OCI-LY7 (cell line): ENCODE results near the gene CEP112. TPM values are rescaled to one million over a fixed set of nuclear protein-coding genes. Genes with fewer than 3 reads are reported as not detected.

ENCODE experiments used
- BruUV-seq: library from RNA; stranded (reverse); fragments of 400-500 nt; replicated peaks from 2 replicates; lab custom pipeline; 2021; lab: Mats Ljungman, UMichigan
- CTCF ChIA-PET: fragments of 300-600 bp; sonication (Branson Sonifier 250); formaldehyde crosslinking; loops from one replicate; lab custom pipeline; 2022; ENCODE audit warnings: antibody characterized with exemption; ENCODE audit not compliant: unreplicated experiment; lab: Charles Lee
- POLR2A ChIA-PET: fragments of 300-600 bp; sonication (Branson Sonifier 250); formaldehyde crosslinking; loops from one replicate; lab custom pipeline; 2022; ENCODE audit warnings: antibody characterized with exemption; lab: Charles Lee
- DNase-seq: peaks from one replicate; pipeline ENCODE4 v3.0.0-alpha.2; 2015; ENCODE audit warnings: low spot score
- H2AFZ ChIP-seq: fragments of 200-600 bp; sonication (generic), shearing (Covaris generic); 2 replicates; pipeline ENCODE4 v1.6.1; 2014; ENCODE audit warnings: mild to moderate bottlenecking, antibody characterized with exemption, low read length, moderate library complexity
- H3K27ac ChIP-seq: fragments of 200-600 bp; sonication (generic); 2 replicates; pipeline ENCODE4 v1.5.1; 2014; ENCODE audit warnings: mixed run types, low read depth, mild to moderate bottlenecking, moderate library complexity, low read length, inconsistent platforms; ENCODE audit not compliant: poor library complexity, severe bottlenecking
- H3K36me3 ChIP-seq: fragments of 200-600 bp; sonication (generic); 2 replicates; pipeline ENCODE4 v1.6.1; 2014; ENCODE audit warnings: mild to moderate bottlenecking, antibody characterized with exemption, low read length, moderate library complexity, mixed read lengths; ENCODE audit not compliant: insufficient read depth
- H3K4me1 ChIP-seq: fragments of 200-600 bp; sonication (generic); 2 replicates; pipeline ENCODE4 v1.5.1; 2014; ENCODE audit warnings: mild to moderate bottlenecking, low read length; ENCODE audit not compliant: insufficient read depth, poor library complexity, severe bottlenecking
- H3K4me2 ChIP-seq: fragments of 200-600 bp; sonication (generic); 2 replicates; pipeline ENCODE4 v1.6.1; 2014; ENCODE audit warnings: mild to moderate bottlenecking, low read length
- H3K4me3 ChIP-seq: fragments of 200-600 bp; sonication (generic); 2 replicates; pipeline ENCODE4 v1.5.1; 2014; ENCODE audit warnings: mild to moderate bottlenecking, low read depth, low read length; ENCODE audit not compliant: poor library complexity, severe bottlenecking
- H3K79me2 ChIP-seq: fragments of 200-600 bp; sonication (generic); 2 replicates; pipeline ENCODE4 v1.6.1; 2016; ENCODE audit warnings: low read depth, mild to moderate bottlenecking, low read length, moderate library complexity, mixed read lengths; ENCODE audit not compliant: insufficient read depth
- H3K9me2 ChIP-seq: fragments of 200-600 bp; sonication (generic); 2 replicates; pipeline ENCODE4 v1.6.1; 2016; ENCODE audit warnings: mild to moderate bottlenecking, low read length, mixed read lengths; ENCODE audit not compliant: insufficient read depth
- H3K9me3 ChIP-seq: fragments of 200-600 bp; sonication (generic); 2 replicates; pipeline ENCODE4 v1.6.1; 2014; ENCODE audit warnings: mild to moderate bottlenecking, mixed run types, low read length, mixed read lengths
- H4K20me1 ChIP-seq: fragments of 200-600 bp; sonication (generic); 2 replicates; pipeline ENCODE4 v1.6.1; 2014; ENCODE audit warnings: mild to moderate bottlenecking, antibody characterized with exemption, low read length, moderate library complexity, mixed read lengths; ENCODE audit not compliant: insufficient read depth
- EZH2phosphoT487 ChIP-seq: fragments of 200-600 bp; sonication (generic); IDR thresholded peaks from 2 replicates; pipeline ENCODE4 v1.6.1; 2018; ENCODE audit warnings: low read depth, borderline replicate concordance, mild to moderate bottlenecking, mixed run types, antibody characterized with exemption, low read length, moderate library complexity, mixed read lengths
- intact Hi-C: fragments of 100-400 bp; cut with micrococcal nuclease; formaldehyde crosslinking; loops from one replicate; pipeline ENCODE4 v1.10.0; 2022; ENCODE audit not compliant: unreplicated experiment
- total RNA-seq, 2 experiments: library from RNA; depleted of rRNA in 1 of 2; stranded (reverse); fragments of >200 nt in 1 of 2; shearing (Covaris generic) in 1 of 2; gene quantifications; 2 replicates each; pipeline ENCODE4 v1.2.3, GENCODE V29; 2014 to 2022
- TF ChIP-seq, protein P1 (sequence below): fragments of 200-600 bp; sonication (generic); conservative IDR thresholded peaks from 2 replicates; pipeline ENCODE4 v1.5.1; 2014; ENCODE audit warnings: mild to moderate bottlenecking, antibody characterized with exemption, low read length, moderate library complexity, mixed read lengths

CEP112 gene
- total RNA-seq, 2 experiments from 2014 or later = 2.7 to 6.9 TPM

DNA sequence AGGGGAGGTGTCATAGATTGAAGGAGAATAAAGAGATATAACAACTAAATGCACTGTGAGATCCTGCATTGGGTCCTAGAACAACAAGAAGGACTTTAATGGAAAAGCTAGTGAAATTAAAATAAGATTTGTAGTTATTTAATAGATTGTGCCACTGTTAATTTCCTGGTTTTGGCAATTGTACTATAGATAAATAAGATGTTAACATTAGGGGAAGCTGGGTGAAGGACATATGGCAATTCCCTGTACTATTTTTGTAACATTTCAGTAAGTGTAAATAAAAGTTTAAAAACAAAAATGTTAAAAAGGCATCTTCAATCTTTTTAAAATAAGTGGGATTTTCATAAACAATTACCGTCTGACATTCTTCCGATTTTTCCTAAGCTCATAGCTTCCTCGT, 372.1 kb downstream of the CEP112 start:
- Histone ChIP-seq H3K79me2 (no peaks in the 10 kb centered on the region), H3K4me2 (no peak overlapping the region), H3K4me3 (no peak overlapping the region), H3K9me2 (no peaks in the 10 kb centered on the region), H3K9me3 (no peaks in the 10 kb centered on the region), H4K20me1 (no peaks in the 10 kb centered on the region), H3K36me3 (no peaks in the 10 kb centered on the region), H3K4me1 (no peaks in the 10 kb centered on the region), H2AFZ (no peak overlapping the region), H3K27ac (no peak overlapping the region)
- no peak for DNase-seq
- ChIA-PET CTCF (no interaction called here), POLR2A (no interaction called here)
- TF ChIP-seq, protein P1, sequence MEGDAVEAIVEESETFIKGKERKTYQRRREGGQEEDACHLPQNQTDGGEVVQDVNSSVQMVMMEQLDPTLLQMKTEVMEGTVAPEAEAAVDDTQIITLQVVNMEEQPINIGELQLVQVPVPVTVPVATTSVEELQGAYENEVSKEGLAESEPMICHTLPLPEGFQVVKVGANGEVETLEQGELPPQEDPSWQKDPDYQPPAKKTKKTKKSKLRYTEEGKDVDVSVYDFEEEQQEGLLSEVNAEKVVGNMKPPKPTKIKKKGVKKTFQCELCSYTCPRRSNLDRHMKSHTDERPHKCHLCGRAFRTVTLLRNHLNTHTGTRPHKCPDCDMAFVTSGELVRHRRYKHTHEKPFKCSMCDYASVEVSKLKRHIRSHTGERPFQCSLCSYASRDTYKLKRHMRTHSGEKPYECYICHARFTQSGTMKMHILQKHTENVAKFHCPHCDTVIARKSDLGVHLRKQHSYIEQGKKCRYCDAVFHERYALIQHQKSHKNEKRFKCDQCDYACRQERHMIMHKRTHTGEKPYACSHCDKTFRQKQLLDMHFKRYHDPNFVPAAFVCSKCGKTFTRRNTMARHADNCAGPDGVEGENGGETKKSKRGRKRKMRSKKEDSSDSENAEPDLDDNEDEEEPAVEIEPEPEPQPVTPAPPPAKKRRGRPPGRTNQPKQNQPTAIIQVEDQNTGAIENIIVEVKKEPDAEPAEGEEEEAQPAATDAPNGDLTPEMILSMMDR = no peak
- no peak for TF ChIP-seq EZH2phosphoT487
- intact Hi-C loops = no loop called here
- BruUV-seq = no TSS peak

DNA sequence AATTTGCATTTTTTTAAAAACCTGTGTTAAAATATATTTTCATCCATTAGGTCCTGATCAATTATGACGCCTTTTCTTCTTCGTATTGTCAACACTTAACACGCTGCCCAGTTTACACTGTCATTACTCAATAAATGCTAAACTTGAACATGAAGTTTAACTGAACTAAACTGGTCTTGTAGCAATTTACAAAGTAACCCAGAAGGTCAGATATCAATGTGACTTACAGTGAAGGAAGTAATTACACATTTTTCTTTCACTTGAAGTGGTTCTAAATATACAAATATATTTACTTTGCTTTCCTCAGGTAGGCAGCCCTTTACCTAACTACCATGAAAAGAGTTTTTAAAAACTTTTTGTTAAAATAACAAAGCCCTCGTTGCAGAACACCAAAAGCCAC, 374.0 kb downstream of the CEP112 start:
- no peaks in the 10 kb centered on the region for H4K20me1 ChIP-seq
- no peak overlapping the region for H3K4me3 ChIP-seq
- no peak overlapping the region for H2AFZ ChIP-seq
- ChIA-PET CTCF (no interaction called here), POLR2A (no interaction called here)
- H3K27ac ChIP-seq = no peak overlapping the region
- no peaks in the 10 kb centered on the region for H3K36me3 ChIP-seq
- TF ChIP-seq EZH2phosphoT487 = no peak
- TF ChIP-seq, protein P1 = no peak
- no peaks in the 10 kb centered on the region for H3K4me1 ChIP-seq
- H3K9me3 ChIP-seq = no peaks in the 10 kb centered on the region
- H3K79me2 ChIP-seq = no peaks in the 10 kb centered on the region
- DNase-seq = no peak
- H3K9me2 ChIP-seq = no peaks in the 10 kb centered on the region
- no TSS peak for BruUV-seq
- intact Hi-C loops = no loop called here
- no peak overlapping the region for H3K4me2 ChIP-seq

DNA sequence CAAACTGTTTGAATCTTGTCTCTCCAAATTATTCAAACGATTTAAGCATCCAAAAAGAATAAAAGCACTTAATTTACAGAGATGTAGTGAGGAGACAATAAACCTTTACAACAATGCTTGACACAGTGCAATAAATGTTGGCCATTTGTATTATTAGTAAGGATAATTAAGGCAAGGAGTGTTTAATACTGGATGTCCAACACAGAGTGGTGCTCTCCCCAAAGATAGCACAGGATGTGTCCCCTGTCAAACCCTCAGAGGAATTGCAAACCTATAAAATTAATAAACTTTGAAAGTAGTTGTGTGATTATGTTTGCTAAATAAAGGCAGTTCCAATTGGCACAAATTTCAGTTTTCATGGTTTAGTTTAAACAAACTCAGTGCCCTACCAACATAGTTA, 377.5 kb downstream of the CEP112 start:
- BruUV-seq = no TSS peak
- intact Hi-C loops = no loop called here
- CTCF ChIA-PET = no interaction called here

More for the DNA sequence above, 377.5 kb downstream of the CEP112 start:
- Histone ChIP-seq H3K4me1 (no peaks in the 10 kb centered on the region), H3K9me2 (no peaks in the 10 kb centered on the region), H2AFZ (no peak overlapping the region), H3K27ac (no peak overlapping the region), H3K4me3 (no peak overlapping the region), H3K4me2 (no peak overlapping the region), H4K20me1 (no peaks in the 10 kb centered on the region), H3K79me2 (no peaks in the 10 kb centered on the region), H3K36me3 (no peaks in the 10 kb centered on the region), H3K9me3 (no peaks in the 10 kb centered on the region)
- DNase-seq = no peak
- POLR2A ChIA-PET = no interaction called here
- TF ChIP-seq, protein P1 = no peak
- TF ChIP-seq EZH2phosphoT487 = no peak
